AG10803 (cell line): ENCODE measurements around the gene ZNF586.
"Not testable (repeated sequence)": the region's sequence is repeated elsewhere in the genome, so short reads cannot be mapped to it uniquely, and the experiment has no call there.

Experiments used
- DNase-seq: peaks from one replicate; pipeline ENCODE4 v3.0.0; 2010; ENCODE audit warnings: low read depth
- H3K4me3 ChIP-seq: 2 replicates; pipeline ENCODE4 v1.5.1; 2011; ENCODE audit warnings: mild to moderate bottlenecking, low read length, control low read depth
- CTCF ChIP-seq: conservative IDR thresholded peaks from 2 replicates; pipeline ENCODE4 v1.5.1; 2011; ENCODE audit warnings: mild to moderate bottlenecking, low read length, control low read depth, inconsistent platforms

ZNF586 gene

GRCh38 chr19:57819475-57820148 is 50.1 kb downstream of the ZNF586 start:
- peak; percentile 26 for TF ChIP-seq CTCF
- H3K4me3 ChIP-seq = peak overlapping the region; percentile 98
- peak; percentile 92 for DNase-seq

GRCh38 chr19:57820599-57820998 is 51.1 kb downstream of the ZNF586 start:
- TF ChIP-seq CTCF = no peak
- no peak for DNase-seq
- peak overlapping the region; percentile 98 for H3K4me3 ChIP-seq

GRCh38 chr19:57821095-57821494 is 51.6 kb downstream of the ZNF586 start:
- peak overlapping the region; percentile 98; the same call in 1 of the 2 replicates for H3K4me3 ChIP-seq
- DNase-seq = not testable (repeated sequence)

GRCh38 chr19:57821501-57821900 is 52.0 kb downstream of the ZNF586 start:
- H3K4me3 ChIP-seq, DNase-seq: not testable (repeated sequence)

GRCh38 chr19:57823155-57823554 is 53.7 kb downstream of the ZNF586 start:
- DNase-seq, H3K4me3 ChIP-seq: not testable (repeated sequence)

- H3K4me3 ChIP-seq, DNase-seq: not testable (repeated sequence)
Observed at GRCh38 chr19:57823608-57824007, 54.1 kb downstream of the ZNF586 start.

- DNase-seq = no peak
- H3K4me3 ChIP-seq = no peak overlapping the region
- no peak for TF ChIP-seq CTCF
Observed at GRCh38 chr19:57825511-57825910, 56.0 kb downstream of the ZNF586 start.

- no peak for TF ChIP-seq CTCF
- no peak overlapping the region for H3K4me3 ChIP-seq
- no peak for DNase-seq
Observed at GRCh38 chr19:57829316-57829715, 59.8 kb downstream of the ZNF586 start.

GRCh38 chr19:57830071-57830602 is 60.7 kb downstream of the ZNF586 start, which contains the start of gene ZNF587B:
Gene ZNF587B (plus strand): TSS chr19:57830299. CDS start chr19:57830529, 230 bp downstream.
- peak; percentile 20 for TF ChIP-seq CTCF
- DNase-seq = no peak
- H3K4me3 ChIP-seq = peak within 1 kb of the TSS; percentile 40
